HG03039 (cell line): ENCODE measurements around the gene SERHL2.
"Not testable (repeated sequence)": the region's sequence is repeated elsewhere in the genome, so short reads cannot be mapped to it uniquely, and the experiment has no call there.

ENCODE experiments used
- ATAC-seq: cut with Tn5 transposase; IDR thresholded peaks from one replicate; pipeline ENCODE4 v1.9.1; 2021; ENCODE audit warnings: mild to moderate bottlenecking, moderate library complexity; ENCODE audit not compliant: unreplicated experiment

The SERHL2 gene, protein sequence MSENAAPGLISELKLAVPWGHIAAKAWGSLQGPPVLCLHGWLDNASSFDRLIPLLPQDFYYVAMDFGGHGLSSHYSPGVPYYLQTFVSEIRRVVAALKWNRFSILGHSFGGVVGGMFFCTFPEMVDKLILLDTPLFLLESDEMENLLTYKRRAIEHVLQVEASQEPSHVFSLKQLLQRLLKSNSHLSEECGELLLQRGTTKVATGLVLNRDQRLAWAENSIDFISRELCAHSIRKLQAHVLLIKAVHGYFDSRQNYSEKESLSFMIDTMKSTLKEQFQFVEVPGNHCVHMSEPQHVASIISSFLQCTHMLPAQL

DNA sequence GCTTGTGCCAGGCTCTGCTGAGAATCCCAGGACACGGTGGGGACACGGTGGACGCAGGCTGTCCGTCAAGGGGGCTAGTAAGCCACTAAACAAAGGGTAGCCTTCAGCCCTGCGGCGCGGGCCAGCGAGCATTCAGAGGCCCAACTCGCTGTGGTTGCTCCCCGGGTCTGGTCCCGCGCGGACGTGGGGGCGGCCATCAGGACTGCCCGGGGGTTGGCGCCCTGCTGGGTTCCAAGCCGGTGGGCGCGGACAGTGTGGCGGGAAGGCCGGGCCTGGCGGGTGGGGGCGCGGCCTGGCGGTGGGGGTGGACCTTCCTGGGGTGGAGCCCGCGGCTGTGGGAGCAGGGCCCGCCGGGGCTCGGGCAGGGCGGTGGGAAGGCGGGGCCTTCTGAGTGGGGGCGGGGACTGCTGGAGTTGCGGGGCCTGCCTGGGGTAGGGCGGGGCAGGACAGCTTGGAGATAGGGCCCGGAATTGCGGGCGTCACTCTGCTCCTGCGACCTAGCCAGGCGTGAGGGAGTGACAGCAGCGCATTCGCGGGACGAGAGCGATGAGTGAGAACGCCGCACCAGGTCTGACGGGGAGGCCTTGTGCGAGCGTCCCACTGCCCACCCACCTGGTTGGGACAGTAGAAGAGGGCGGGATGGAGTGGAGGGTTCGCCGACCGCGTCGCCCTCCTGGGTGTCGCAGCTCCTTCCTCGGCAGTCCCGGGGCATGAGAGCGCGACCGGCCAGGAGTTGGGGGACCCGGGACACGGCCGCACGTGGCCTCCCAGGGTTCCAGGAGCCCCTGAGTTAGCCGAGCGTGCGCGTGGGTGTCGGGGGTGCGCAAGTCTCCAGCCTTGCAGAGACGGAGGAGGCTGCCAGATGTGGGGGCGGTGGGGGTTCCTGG, at the start of gene SERHL2:
Gene SERHL2, plus strand, starts transcription at position 482 of the 887 bp plus-strand sequence. Its CDS starts 65 bp downstream, at position 547.
- ATAC-seq = peak; percentile 54

DNA sequence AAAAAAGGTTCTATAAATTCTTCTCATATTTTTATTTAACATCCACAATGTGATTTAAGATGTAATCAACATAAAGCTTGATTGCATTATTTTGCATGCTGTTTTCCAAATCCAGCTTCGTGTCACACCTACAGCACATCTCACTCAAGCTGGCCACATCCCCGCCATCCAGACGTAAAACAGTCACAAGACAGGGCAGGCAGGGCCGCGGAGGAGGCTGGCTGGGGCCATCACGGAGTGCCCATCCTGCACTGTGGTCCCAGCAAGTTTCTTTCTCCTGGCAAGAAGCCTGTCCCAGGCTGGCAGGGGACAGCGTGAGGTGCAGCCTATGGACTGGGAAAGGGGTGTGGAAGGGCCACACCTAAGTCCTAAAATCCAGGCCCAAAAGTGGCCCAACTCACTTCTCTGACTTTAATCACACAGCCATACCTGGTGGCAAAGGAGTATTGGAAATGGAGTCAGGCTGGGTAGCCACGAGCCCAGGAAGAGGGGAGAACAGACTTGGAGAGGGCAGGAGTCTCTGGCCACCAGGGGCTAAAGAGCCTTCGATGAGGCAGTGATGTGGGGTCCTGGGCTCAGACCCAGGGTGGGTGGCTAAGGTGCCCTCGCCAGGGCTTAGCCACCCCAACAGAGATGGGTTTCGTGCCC, 45.3 kb upstream of the SERHL2 start:
- not testable (repeated sequence) for ATAC-seq

DNA sequence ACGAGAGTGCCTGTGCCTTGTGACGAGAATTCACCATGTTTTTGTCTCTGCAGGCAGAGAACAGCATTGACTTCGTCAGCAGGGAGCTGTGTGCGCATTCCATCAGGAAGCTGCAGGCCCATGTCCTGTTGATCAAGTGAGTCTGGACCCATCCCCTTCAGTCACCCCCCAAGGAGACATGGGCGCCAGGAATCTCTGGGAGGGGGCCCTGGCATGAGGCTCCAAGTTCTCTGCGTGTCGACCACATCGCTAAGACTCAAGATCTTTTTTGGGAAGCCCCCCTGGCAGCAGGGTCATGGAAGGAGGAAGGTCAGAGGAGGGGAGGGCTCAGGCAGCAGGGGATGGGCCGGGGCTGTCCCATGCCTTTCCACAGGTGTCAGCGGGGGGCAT, 44.8 kb upstream of the SERHL2 start:
- ATAC-seq = not testable (repeated sequence)

DNA sequence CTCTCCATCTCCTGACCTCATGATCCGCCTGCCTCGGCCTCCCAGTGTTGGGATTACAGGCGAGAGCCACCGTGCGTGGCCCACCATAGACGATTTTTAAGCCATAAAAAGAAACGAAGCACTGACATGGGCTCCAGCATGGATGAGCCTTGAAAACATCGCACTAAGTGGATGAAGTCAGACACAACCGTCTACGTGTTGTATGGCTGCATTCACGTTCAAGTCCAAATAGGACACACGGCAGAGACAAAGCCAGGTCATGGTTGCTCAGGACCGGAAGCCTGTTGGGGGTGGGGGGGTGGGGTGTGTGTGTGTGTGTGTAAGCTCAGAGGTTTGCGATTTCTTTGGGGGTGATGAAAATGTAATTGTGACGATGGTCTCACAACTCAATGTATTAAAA, 44.2 kb upstream of the SERHL2 start:
- ATAC-seq = no peak

DNA sequence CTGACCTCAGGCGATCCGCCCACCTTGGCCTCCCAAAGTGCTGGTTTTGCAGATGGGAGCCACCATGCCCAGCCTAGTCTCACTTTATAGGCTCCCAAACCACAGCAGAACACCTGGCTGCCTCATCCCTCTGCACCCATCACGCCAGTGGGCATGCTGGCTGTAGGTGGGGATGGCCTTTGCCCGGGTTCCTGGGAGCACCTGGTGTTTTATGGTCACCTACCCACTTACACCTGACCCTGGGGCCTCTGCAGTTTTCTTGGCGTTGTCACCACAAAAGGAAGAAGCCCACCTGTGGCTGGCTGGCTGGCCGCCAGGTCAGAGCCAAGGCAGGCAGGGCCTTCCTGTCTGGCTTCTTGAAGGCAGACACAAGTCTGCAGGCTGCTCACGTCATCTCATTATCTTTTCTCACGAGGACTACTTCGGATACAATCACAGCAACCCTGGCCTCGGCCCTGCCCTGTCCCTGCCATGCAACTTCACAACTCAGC, 42.3 kb upstream of the SERHL2 start:
- ATAC-seq = no peak

DNA sequence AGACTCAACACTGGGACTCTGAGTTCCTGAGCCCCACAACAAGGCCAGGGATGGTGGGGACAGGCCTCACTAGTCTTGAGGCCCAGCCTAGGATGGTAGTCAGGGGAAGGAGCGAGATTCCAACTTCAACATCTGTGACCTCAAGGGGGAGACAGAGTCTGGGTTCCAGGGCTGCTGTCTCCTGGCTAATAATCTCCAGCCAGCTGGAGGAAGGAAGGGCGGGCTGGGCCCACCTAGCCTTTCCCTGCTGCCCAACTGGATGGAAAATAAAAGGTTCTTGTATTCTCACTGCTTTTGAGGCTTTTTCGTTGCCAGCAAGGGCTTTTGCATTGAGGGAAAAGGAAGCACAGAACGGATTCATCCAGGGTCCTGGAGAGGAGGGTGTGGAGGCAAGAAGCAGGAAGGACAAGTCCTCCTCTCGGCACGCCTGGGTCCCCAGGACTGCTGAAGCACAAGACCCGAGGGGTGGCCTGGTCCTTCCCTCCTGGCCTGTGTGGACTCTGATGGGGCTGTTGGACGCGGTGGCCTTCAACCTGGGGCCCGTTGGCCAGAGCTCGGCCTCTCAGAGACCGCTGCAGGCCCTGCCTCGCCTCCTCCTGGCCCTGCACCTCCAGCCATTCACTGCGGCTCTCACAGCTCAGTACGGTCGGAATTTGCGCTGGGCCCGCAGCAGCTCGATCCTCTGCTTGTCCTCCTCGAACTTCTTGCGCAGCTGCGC, 41.3 kb upstream of the SERHL2 start:
- not testable (repeated sequence) for ATAC-seq

DNA sequence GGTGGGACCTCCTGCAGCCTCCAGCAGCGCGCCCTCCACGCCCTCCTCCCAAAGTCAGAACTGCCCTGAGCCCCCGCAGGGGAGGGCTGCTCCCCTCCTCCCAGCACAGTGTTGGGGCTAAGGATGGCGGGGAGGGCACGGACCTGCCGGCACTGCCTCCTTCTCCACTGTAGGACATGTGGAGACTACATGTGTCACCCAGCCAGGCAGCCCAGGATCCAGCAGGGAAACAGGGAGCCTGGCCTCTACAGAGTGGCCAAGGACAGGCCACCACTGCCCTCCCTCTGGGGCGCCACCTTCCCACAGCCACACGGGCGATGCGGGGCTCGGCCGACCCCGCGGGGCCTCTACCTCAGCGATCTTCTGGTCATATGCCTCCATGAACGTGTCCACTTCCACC, 39.4 kb upstream of the SERHL2 start:
- ATAC-seq = not testable (repeated sequence)

DNA sequence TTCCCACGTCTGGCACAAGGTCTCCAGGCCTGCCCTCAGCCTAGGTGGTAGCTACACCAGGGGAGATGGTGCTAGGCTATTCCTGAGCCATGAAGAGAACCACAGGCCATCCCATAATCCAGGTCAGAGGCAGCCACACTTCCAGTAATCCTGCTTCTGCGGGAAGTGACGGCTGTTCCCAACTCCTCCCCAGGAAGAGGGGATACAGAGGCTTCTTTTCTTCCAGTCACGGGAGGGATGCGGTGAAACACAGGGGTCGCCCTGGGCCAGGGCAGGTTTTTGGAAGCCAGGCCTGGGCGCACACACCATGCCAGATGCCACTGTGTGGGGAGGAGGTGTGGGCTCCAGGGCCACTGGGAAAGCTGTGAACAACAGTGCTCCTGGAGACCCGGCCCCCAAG, 38.5 kb upstream of the SERHL2 start:
- not testable (repeated sequence) for ATAC-seq

DNA sequence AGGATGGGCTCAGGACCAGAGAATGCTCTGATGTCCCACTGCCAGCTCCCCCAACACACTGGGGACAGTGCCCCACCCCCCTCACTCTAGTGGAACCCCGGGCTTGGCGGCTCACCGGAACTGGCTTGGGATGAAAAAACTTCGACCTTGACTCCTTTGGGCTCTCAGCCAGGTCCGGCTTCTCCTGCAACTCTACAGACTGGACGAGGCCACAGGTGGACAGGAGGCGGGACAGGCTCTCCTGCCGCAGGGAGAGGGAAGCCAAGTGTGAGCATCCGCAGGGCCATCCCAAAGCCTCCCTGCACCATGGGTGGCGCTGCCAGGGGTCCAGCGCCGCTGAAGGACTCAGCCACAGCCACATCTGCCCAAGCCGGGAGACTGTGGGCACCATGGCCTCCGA, 37.9 kb upstream of the SERHL2 start:
- ATAC-seq = no peak

DNA sequence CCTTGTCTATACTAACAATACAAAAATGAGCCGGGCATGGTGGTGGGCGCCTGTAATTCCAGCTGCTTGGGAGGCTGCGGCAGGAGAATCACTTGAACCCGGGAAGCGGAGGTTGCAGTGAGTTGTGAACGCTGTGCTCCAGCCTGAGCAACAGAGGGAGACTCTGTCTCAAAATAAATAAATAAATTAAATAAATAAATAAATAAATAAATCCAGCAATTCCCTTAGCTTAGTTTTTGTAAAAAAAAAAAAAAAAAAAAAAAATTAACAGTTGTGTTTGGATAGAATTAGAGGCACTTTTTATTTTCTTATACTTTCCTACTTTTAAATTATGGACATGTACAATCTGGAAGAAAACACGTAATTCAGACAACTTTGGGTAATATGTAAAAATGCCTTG, 36.7 kb upstream of the SERHL2 start:
- ATAC-seq = not testable (repeated sequence)

DNA sequence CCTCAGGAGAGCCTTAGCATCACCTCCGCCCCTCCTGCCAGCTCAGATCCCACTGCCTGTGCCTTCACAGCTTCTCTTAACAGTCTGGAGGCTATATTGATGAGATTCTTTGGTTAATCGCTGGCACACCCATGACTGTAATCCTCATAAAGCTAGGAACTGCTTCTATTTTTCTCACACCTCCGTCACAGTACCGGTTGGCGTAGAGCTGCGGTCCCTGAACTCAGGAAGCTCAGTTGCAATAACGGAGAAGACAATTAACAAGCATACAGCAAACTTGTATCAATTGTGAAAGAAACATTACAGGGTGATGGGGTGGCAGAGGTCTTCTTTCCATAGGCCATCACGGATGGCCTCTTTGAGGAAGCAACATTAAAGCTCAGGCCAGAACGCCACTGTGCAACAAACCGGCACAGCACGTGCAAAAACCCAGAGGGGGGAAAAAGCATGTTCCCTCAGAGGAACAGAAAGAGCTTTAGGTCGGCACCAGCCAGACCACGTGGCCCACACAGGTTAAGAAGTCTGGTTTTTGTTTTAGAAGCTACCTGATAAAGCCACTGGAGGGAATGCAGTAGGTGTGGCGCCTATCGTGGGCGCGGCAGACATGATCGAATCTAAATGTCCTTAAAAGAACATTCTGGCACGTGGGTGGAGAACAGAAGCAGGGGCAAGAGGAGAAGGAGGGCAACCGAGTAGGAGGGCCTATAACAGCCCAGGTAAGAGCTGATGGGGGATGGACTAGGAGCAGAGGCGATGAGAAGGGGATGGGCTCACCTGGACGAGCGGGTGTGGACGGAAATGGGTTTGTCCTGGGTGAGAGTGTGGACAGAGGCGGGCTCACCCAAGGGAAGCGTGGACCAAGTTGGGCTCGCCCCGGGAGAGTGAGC, 34.9 kb upstream of the SERHL2 start:
- ATAC-seq = not testable (repeated sequence)

DNA sequence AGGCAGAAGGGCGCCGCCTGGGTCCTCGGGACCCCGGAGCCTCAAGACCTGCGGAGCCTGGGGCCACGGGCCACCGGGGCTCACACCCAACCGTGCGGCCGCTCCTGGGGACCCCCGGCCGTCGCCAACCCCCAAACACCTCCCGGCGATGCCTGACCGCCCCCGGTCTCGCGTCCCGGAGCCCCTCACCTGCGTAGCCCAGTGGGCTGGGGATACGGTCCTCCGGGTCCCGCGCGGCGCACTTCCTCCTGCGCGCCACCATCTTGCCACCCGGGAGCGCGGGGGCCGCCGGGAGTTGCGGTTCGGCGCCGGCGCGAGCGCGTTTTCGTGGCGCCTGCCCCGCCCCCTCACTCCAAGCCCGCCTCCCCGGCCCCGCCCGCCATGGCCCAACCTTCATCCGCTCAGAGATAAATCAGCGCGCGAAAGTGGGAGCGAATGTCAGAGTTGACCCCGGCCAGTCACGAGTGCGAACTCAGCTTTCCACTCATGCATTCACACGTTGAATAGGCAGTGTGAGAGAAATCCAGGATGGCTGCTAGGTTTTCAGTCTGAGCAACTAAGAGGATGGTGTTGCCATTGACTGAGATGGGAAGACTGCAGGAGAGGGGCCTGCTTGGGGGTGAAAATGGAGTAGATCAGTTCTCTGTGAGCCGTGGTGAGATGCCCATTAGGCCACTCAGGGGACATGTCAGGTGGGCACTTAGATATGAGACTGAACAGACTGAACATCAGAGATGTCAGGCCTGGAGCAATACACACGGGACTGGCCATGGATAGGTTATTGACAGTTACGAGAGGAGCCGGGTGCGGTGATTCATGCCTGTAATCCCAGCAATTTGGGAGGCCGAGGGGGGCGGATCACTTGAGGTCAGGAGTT, 34.0 kb upstream of the SERHL2 start, which contains the start of gene RRP7A:
Gene RRP7A, minus strand, starts transcription at position 272 of the 877 bp plus-strand sequence. Its CDS starts 10 bp downstream, at position 262.
- ATAC-seq = peak; percentile 58

DNA sequence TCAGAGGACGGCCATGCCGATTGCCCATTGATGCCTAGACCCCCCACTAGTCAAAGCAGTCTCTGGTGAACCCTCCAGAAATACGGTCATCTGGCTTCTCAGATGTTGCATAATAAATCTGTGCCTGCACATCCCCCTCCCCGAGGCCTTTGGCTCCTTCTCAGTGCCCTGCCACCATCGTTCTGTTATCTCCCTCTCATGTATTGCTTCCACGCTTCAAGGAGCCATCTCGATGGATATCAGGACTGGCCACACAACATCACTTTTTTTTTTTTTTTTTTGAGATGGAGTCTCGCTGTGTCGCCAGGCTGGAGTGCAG, 32.6 kb upstream of the SERHL2 start:
- no peak for ATAC-seq

DNA sequence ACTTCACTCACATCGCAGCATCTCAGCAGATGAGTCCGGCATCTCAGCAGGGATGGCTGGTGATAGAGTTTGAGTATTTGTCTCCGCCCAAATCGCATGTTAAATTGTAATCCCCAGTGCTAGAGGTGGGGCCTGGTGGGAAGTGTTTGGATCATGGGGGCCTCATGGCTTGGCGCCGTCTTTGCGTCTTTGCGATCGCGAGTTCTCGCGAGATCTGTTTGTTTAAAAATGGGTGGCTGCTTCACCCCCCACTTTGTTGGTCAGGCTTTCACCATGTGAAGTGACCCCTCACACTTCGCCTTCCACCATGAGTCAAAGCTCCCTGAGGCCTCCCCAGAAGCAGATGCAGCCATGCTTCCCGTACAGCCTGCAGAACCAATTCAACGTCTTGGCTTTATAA, 31.2 kb upstream of the SERHL2 start:
- no peak for ATAC-seq

DNA sequence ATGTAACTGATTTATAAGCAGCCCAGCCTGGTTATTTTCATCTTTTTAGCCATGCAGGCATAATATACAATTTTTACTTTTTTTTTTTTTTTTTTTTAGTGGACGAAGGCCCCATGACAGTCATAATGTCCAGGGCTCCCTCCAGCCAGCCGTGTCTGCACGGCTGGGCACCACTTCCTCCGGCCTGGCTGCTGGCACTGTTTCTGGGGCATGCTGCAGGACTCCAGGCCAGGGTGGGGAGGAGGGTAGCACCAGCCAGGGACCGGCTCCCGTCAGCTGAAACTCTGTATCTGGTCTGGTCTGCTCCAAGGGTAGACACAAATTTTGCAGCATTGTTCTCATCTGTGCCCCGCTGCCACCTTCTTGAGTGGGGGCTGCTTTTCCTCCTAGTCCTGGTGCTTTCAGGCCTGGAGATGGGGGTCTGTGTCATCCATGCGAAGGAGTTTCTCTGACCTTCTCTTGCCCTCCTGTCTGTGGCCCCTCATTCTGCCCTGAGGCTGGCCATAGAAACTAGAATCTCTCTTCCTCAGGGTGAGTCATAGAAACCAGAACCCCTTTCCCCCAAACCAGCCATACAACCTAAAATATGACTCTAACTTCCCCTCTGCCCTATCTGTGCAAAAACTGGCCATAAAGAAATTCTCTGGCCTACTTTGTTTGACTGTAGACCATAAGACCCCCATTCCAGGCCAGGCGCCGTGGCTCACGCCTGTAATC, 25.0 kb upstream of the SERHL2 start:
- no peak for ATAC-seq

DNA sequence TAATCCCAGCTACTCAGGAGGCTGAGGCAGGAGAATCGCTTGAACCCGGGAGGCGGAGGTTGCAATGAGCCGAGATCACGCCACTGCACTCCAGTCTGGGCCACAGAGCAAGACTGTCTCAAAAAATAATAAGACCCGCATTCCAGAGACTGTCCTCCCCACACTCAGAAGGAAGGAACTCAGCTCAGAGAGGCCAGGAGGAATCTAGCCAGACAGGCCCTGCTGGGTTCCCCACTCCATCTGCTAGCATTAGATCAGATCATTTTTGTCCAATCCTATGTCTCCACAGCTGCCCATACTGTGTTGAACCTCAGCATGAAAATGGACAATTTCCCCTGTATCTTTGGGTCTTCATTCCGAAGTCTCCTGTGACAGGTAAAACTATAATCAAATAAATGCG, 24.3 kb upstream of the SERHL2 start:
- ATAC-seq = not testable (repeated sequence)

DNA sequence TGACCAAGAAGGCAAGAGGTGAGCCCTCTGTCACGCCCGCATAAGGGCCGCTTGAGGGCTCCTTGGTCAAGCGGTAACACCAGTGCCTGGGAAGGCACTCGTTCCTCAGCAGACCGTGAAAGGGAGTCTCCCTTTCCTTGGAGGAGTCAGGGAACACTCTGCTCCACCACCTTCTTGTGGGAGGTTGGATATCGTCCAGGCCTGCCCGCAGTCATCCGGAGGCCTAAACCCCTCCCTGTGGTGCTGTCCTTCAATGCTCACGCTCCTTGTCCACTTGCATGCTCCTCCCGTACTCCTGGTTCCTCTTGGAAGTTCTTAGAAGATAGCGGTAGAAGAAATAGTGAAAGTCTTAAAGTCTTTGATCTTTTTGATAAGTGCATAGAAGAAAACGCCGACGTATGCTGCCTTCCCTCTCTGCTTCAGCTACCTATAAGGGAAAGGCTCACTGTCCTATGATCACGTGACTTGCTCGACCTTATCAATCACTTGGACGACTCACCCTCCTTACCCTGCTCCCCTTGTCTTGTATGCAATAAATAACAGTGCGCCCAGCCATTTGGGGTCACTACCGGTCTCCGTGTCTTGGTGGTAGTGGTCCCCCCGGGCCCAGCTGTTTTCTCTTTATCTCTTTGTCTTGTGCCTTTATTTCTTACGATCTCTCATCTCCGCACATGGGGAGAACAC, 22.2 kb upstream of the SERHL2 start:
- not testable (repeated sequence) for ATAC-seq

DNA sequence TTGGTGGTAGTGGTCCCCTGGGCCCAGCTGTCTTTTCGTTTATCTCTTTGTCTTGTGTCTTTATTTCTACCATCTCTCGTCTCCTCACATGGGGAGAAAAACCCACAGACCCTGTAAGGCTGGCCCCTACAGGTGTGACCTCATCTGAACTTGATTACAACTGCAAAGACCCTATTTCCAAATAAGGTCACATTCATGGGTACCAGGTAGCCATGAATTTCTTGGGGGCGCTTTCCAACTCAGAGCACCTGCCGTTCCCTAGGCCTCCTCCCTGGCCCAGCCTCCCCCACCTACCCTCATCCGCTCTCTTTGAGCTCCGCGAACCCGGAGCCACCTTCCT, 20.1 kb upstream of the SERHL2 start:
- no peak for ATAC-seq
